Keratinocyte (primary cell): Measurements from ENCODE around the gene CACUL1. TPM values are rescaled to one million over a fixed set of nuclear protein-coding genes. Genes with fewer than 3 reads are reported as not detected.
A peak's percentile ranks its signal among the peaks of the same experiment; 100 is the strongest.

Experiments
- DNase-seq: peaks from one replicate; pipeline ENCODE4 v3.0.0-alpha.2; 2011; ENCODE audit warnings: low read depth, missing footprints, low spot score
- FAIRE-seq: peaks from 2 replicates; lab custom pipeline; 2011; peaks lifted over from hg19 to GRCh38; lab: Jason Lieb, UNC
- H2AFZ ChIP-seq: 2 replicates; pipeline ENCODE4 v1.6.0; 2012; ENCODE audit warnings: low read length, control low read depth, inconsistent platforms; ENCODE audit not compliant: control insufficient read depth
- H3K27ac ChIP-seq: 2 replicates; pipeline ENCODE4 v1.5.1; 2011; ENCODE audit warnings: low read length; ENCODE audit not compliant: control insufficient read depth, insufficient read depth
- H3K27me3 ChIP-seq: 3 replicates; pipeline ENCODE4 v1.6.0; 2011; ENCODE audit warnings: low read length; ENCODE audit not compliant: control insufficient read depth, insufficient read depth; ENCODE audit errors: extremely low read depth
- H3K36me3 ChIP-seq, 2 experiments: 2 replicates in 1 of 2; 3 replicates in 1 of 2; pipeline ENCODE4 v1.5.1; 2011; ENCODE audit warnings: low read length in 2 of 2, mild to moderate bottlenecking in 1 of 2; ENCODE audit not compliant: control insufficient read depth in 2 of 2, insufficient read depth in 2 of 2; ENCODE audit errors: extremely low read depth in 1 of 2
- H3K4me1 ChIP-seq: 3 replicates; pipeline ENCODE4 v1.5.1; 2011; ENCODE audit warnings: low read length; ENCODE audit not compliant: control insufficient read depth, insufficient read depth; ENCODE audit errors: extremely low read depth
- H3K4me2 ChIP-seq: 3 replicates; pipeline ENCODE4 v1.6.0; 2011; ENCODE audit warnings: low read depth, low read length; ENCODE audit not compliant: control insufficient read depth, insufficient read depth; ENCODE audit errors: extremely low read depth
- H3K4me3 ChIP-seq, 3 experiments: fragments of 200-600 bp in 1 of 3; sonication (generic) in 1 of 3; 2 replicates in 2 of 3; 3 replicates in 1 of 3; pipeline ENCODE4 v1.5.1; 2011 to 2016; ENCODE audit warnings: low read length in 3 of 3, mild to moderate bottlenecking in 3 of 3, control low read depth in 2 of 3, inconsistent platforms in 1 of 3, low read depth in 1 of 3, mixed read lengths in 1 of 3, mixed run types in 1 of 3, moderate library complexity in 1 of 3; ENCODE audit not compliant: control insufficient read depth in 2 of 3, insufficient read depth in 2 of 3; ENCODE audit errors: extremely low read depth in 1 of 3
- H3K79me2 ChIP-seq: 2 replicates; pipeline ENCODE4 v1.6.0; 2012; ENCODE audit warnings: low read length; ENCODE audit not compliant: control insufficient read depth, insufficient read depth
- H3K9ac ChIP-seq: 3 replicates; pipeline ENCODE4 v1.6.0; 2011; ENCODE audit warnings: low read length; ENCODE audit not compliant: control insufficient read depth, insufficient read depth; ENCODE audit errors: extremely low read depth
- H3K9me1 ChIP-seq: 3 replicates; pipeline ENCODE4 v1.6.0; 2011; ENCODE audit warnings: low read length; ENCODE audit not compliant: control insufficient read depth, insufficient read depth; ENCODE audit errors: extremely low read depth
- H3K9me3 ChIP-seq: 2 replicates; pipeline ENCODE4 v1.5.1; 2012; ENCODE audit warnings: low read depth, low read length; ENCODE audit not compliant: control insufficient read depth
- H4K20me1 ChIP-seq: 3 replicates; pipeline ENCODE4 v1.6.0; 2011; ENCODE audit warnings: low read length; ENCODE audit not compliant: control insufficient read depth, insufficient read depth; ENCODE audit errors: extremely low read depth
- EZH2 ChIP-seq: IDR thresholded peaks from one replicate; pipeline ENCODE4 v1.6.1; 2012; ENCODE audit warnings: inconsistent platforms, mild to moderate bottlenecking, low read length, moderate library complexity
- dilution Hi-C: fragments of 300-500 bp; cut with MboI; formaldehyde crosslinking; loops from one replicate; pipeline ENCODE4 v1.7.0; 2020; ENCODE audit warnings: low sequenced_read_pairs; ENCODE audit not compliant: extremely low pct_ligation_motif_present
- polyA plus RNA-seq, 5 experiments: library from polyadenylated mRNA; depleted of rRNA in 3 of 5; stranded (reverse) in 3 of 5; stranded (forward) in 1 of 5; unstranded in 1 of 5; fragments of >200 nt; gene quantifications; 1 replicate in 1 of 5; 2 replicates in 3 of 5; 3 replicates in 1 of 5; pipeline versions ENCODE4 v1.2.1 to v1.2.3, GENCODE V29; 2011 to 2012; ENCODE audit warnings: missing spikeins in 2 of 5, low read depth in 1 of 5, low replicate concordance in 1 of 5
- TF ChIP-seq, protein P1 (sequence below), 3 experiments: IDR thresholded peaks in 1 of 3; conservative IDR thresholded peaks in 1 of 3; optimal IDR thresholded peaks in 1 of 3; 2 replicates in 2 of 3; 3 replicates in 1 of 3; pipeline versions ENCODE3 to v1.5.1; 2011; ENCODE audit warnings: low read length in 3 of 3, mild to moderate bottlenecking in 3 of 3, moderate library complexity in 2 of 3, control low read depth in 1 of 3, inconsistent platforms in 1 of 3; ENCODE audit not compliant: insufficient read depth in 2 of 3; ENCODE audit errors: extremely low read depth in 1 of 3

CACUL1 gene
- polyA plus RNA-seq, 1 donor (not counting 4 experiments of a cell fraction or from before 2014, with no cell fraction given): 36.5 TPM

DNA sequence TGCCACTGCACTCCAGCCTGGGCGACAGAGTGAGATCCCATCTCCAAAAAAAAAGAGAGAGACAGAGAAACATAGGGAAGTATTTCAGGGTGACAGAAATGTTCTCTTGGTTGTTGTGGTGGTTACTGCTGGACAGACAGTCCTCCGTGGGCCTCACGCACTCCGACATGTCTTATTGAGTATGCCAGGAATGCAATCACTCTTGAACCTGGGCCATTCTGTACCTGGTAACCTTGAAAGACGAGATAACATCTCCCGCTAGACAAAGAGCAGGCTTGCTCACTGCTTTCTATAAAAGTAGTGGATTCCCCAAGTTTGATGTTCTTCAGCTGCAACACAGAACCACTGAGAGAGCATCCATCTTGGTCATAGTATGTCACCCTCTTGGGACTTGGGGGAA lies 6.7 kb downstream of the CACUL1 start:
- Histone ChIP-seq H3K9me3 (no peaks in the 10 kb centered on the region), H3K9me1 (no peaks in the 10 kb centered on the region), H3K4me3 (no peak overlapping the region), H4K20me1 (no peaks in the 10 kb centered on the region), H3K4me1 (peaks cover 40% of the 10 kb centered on the region), H3K9ac (no peak overlapping the region), H3K79me2 (peaks cover 95% of the 10 kb centered on the region), H2AFZ (no peak overlapping the region), H3K27ac (no peak overlapping the region), H3K4me2 (no peak overlapping the region), H3K36me3 (peaks cover 5 to 7% of the 10 kb centered on the region in 2 experiments), H3K27me3 (no peaks in the 10 kb centered on the region)
- TF ChIP-seq, protein P1, sequence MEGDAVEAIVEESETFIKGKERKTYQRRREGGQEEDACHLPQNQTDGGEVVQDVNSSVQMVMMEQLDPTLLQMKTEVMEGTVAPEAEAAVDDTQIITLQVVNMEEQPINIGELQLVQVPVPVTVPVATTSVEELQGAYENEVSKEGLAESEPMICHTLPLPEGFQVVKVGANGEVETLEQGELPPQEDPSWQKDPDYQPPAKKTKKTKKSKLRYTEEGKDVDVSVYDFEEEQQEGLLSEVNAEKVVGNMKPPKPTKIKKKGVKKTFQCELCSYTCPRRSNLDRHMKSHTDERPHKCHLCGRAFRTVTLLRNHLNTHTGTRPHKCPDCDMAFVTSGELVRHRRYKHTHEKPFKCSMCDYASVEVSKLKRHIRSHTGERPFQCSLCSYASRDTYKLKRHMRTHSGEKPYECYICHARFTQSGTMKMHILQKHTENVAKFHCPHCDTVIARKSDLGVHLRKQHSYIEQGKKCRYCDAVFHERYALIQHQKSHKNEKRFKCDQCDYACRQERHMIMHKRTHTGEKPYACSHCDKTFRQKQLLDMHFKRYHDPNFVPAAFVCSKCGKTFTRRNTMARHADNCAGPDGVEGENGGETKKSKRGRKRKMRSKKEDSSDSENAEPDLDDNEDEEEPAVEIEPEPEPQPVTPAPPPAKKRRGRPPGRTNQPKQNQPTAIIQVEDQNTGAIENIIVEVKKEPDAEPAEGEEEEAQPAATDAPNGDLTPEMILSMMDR (optimal IDR thresholded peaks at IDR 0.05 in 1 of 3, IDR thresholded peaks at IDR 0.05 in 1 of 3, conservative IDR thresholded peaks at IDR 0.05 in 1 of 3; ENCODE audit: extremely low read depth in 1 of 3, insufficient read depth in 2 of 3, low read length in 3 of 3): no peak
- no peak for TF ChIP-seq EZH2
- DNase-seq: no peak
- dilution Hi-C loops: no loop called here
- peak; percentile 43 for FAIRE-seq

DNA sequence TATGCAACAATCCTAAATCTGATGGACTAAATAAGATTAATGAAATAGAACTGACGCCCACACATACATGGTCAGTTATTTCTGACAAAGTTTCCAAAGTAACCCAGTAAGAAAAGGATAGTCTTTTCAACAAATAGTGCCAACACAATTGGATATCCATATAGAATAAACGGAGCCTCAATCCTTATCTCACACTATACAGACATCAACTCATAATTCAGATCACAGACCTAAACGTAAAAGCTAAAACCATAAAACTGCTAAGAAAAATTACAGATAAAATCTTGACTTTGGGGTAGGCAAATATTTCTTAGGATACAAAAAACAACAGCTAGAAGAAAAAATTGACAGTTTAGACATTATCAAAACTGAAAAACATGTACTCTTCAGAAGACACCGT lies 8.5 kb downstream of the CACUL1 start:
- Histone ChIP-seq H3K4me1 (peaks cover 46% of the 10 kb centered on the region), H2AFZ (no peak overlapping the region), H3K27ac (no peak overlapping the region), H3K27me3 (no peaks in the 10 kb centered on the region), H3K36me3 (peaks cover 5 to 7% of the 10 kb centered on the region in 2 experiments), H3K4me2 (no peak overlapping the region), H3K79me2 (peaks cover 95% of the 10 kb centered on the region), H3K9ac (no peak overlapping the region), H3K9me3 (no peaks in the 10 kb centered on the region), H3K4me3 (no peak overlapping the region), H3K9me1 (no peaks in the 10 kb centered on the region), H4K20me1 (no peaks in the 10 kb centered on the region)
- dilution Hi-C loops: no loop called here
- TF ChIP-seq EZH2: no peak
- TF ChIP-seq, protein P1 (optimal IDR thresholded peaks at IDR 0.05 in 1 of 3, IDR thresholded peaks at IDR 0.05 in 1 of 3, conservative IDR thresholded peaks at IDR 0.05 in 1 of 3; ENCODE audit: extremely low read depth in 1 of 3, insufficient read depth in 2 of 3, low read length in 3 of 3): no peak
- FAIRE-seq (no peak), DNase-seq (no peak)
